K562 (cell line): ENCODE results near the gene TNNI2. TPM values are rescaled to one million over a fixed set of nuclear protein-coding genes. Genes with fewer than 3 reads are reported as not detected.

ENCODE experiments used
- ATAC-seq: fragments of 200-7000 bp; cut with Tn5 transposase; 3 replicates; pipeline ENCODE4 v1.9.1; 2020; ENCODE audit warnings: moderate library complexity
- BruUV-seq: library from RNA; stranded (reverse); fragments of 400-500 nt; replicated peaks from 2 replicates; lab custom pipeline; 2021; lab: Mats Ljungman, UMichigan
- CTCF ChIA-PET: fragments of 300-600 bp; formaldehyde crosslinking; extraction: SDS; loops from one replicate; lab custom pipeline; 2021; ENCODE audit warnings: low intra/inter-chr PET ratio; lab: Yijun Ruan, JAX
- POLR2A ChIA-PET: fragments of 300-600, 350-650 bp; sonication (Branson Sonifier 250); formaldehyde crosslinking; extraction: SDS; loops from one replicate; lab custom pipeline; 2021; ENCODE audit warnings: antibody characterized with exemption, inconsistent platforms; lab: Yijun Ruan, JAX
- DNase-seq, 4 experiments: peaks; one replicate each; pipeline versions ENCODE4 v3.0.0 to v3.0.0-alpha.2; 2011 to 2018; ENCODE audit warnings: low spot score in 3 of 4, mixed read lengths in 3 of 4; ENCODE audit errors: extremely low read depth in 1 of 4
- FAIRE-seq: peaks from 2 replicates; lab custom pipeline; 2011; peaks lifted over from hg19 to GRCh38; lab: Jason Lieb, UNC
- H2AFZ ChIP-seq: 2 replicates; pipeline ENCODE4 v1.6.0; 2011; ENCODE audit warnings: low read depth, low read length, control low read depth, inconsistent platforms
- H3K27ac ChIP-seq: fragments of 200-600 bp; 3 replicates; pipeline ENCODE4 v1.8.0; 2011; ENCODE audit warnings: low read depth, mild to moderate bottlenecking, control low read depth, inconsistent platforms, low read length, moderate library complexity, mixed read lengths; ENCODE audit errors: extremely low read depth
- H3K27me3 ChIP-seq, 2 experiments: fragments of 300-600 bp in 1 of 2; 2 replicates in 1 of 2; 3 replicates in 1 of 2; pipeline versions ENCODE4 v1.6.0 to v1.8.0; 2011; ENCODE audit warnings: inconsistent platforms in 2 of 2, low read length in 2 of 2, mild to moderate bottlenecking in 1 of 2, mixed read lengths in 1 of 2, moderate library complexity in 1 of 2; ENCODE audit not compliant: control insufficient read depth in 2 of 2, insufficient read depth in 2 of 2
- H3K36me3 ChIP-seq: fragments of 300-600 bp; 3 replicates; pipeline ENCODE4 v1.8.0; 2011; ENCODE audit warnings: mild to moderate bottlenecking, low read length, inconsistent platforms; ENCODE audit not compliant: control insufficient read depth, insufficient read depth
- H3K4me1 ChIP-seq, 2 experiments: fragments of 200-600 bp in 1 of 2; replicated peaks in 1 of 2; 2 replicates in 1 of 2; 3 replicates in 1 of 2; pipeline versions ENCODE4 v1.5.1 to v1.8.0; 2011; ENCODE audit warnings: inconsistent platforms in 2 of 2, low read length in 2 of 2, mild to moderate bottlenecking in 1 of 2, mixed read lengths in 1 of 2, moderate library complexity in 1 of 2; ENCODE audit not compliant: control insufficient read depth in 2 of 2, insufficient read depth in 2 of 2
- H3K4me2 ChIP-seq: 2 replicates; pipeline ENCODE4 v1.6.1; 2011; ENCODE audit warnings: low read length, control low read depth, inconsistent platforms, mixed read lengths; ENCODE audit not compliant: insufficient read depth
- H3K4me3 ChIP-seq: fragments of 200-600 bp; sonication (generic), shearing (Covaris generic); 2 replicates; pipeline ENCODE4 v1.5.1; 2016; ENCODE audit warnings: control low read depth, inconsistent platforms
- H3K79me2 ChIP-seq: fragments of 200-600 bp; 3 replicates; pipeline ENCODE4 v1.8.0; 2011; ENCODE audit warnings: low read length, inconsistent platforms; ENCODE audit not compliant: control insufficient read depth, insufficient read depth
- H3K9ac ChIP-seq, 2 experiments: 2 replicates each; pipeline versions ENCODE4 v1.6.0 to v1.6.1; 2011; ENCODE audit warnings: low read depth in 2 of 2, low read length in 2 of 2, control low read depth in 1 of 2, inconsistent platforms in 1 of 2, mild to moderate bottlenecking in 1 of 2, mixed read lengths in 1 of 2; ENCODE audit not compliant: insufficient read depth in 1 of 2
- H3K9me1 ChIP-seq: one replicate; pipeline ENCODE4 v1.6.0; 2011; ENCODE audit warnings: inconsistent platforms, mild to moderate bottlenecking, low read length, moderate library complexity; ENCODE audit not compliant: control insufficient read depth, insufficient read depth
- H3K9me3 ChIP-seq: replicated peaks from 2 replicates; pipeline ENCODE4 v1.5.1; 2011; ENCODE audit warnings: low read depth, low read length, inconsistent platforms; ENCODE audit not compliant: control insufficient read depth, insufficient read depth
- H4K20me1 ChIP-seq: replicated peaks from 2 replicates; pipeline ENCODE4 v1.6.1; 2011; ENCODE audit warnings: low read length, inconsistent platforms, mixed read lengths; ENCODE audit not compliant: control insufficient read depth, insufficient read depth
- ADNP ChIP-seq: fragments of 200-800 bp; sonication (Bioruptor generic); IDR thresholded peaks from 2 replicates; pipeline ENCODE4 v1.6.1; 2016; ENCODE audit warnings: missing genetic modification characterization, missing compliant biosample characterization
- CBX1 ChIP-seq: sonication (generic); IDR thresholded peaks from 2 replicates; pipeline ENCODE4 v1.6.1; 2016; ENCODE audit warnings: antibody characterized with exemption, low read depth, mild to moderate bottlenecking
- E2F8 ChIP-seq: fragments of 450-650 bp; IDR thresholded peaks from 2 replicates; pipeline ENCODE4 v1.7.1; 2018; ENCODE audit warnings: mild to moderate bottlenecking, low read depth; ENCODE audit not compliant: partially characterized antibody
- EP300 ChIP-seq: IDR thresholded peaks from 2 replicates; pipeline ENCODE4 v1.6.1; 2012; ENCODE audit warnings: low read length, improper control_type of control experiment
- MBD1 ChIP-seq: fragments of 250-450 bp; sonication (Bioruptor Pico); IDR thresholded peaks from 2 replicates; pipeline ENCODE4 v1.8.0; 2022; ENCODE audit warnings: inconsistent platforms
- POLR2AphosphoS5 ChIP-seq: IDR thresholded peaks from 2 replicates; pipeline ENCODE4 v1.6.1; 2011; ENCODE audit warnings: mild to moderate bottlenecking, low read depth, low read length, moderate library complexity; ENCODE audit not compliant: control insufficient read depth, insufficient read depth
- ZNF764 ChIP-seq: fragments of 250-450 bp; sonication (Bioruptor Pico); IDR thresholded peaks from 2 replicates; pipeline ENCODE4 v1.4.0; 2020; ENCODE audit warnings: low read depth, mild to moderate bottlenecking, moderate library complexity
- ZNF766 ChIP-seq: fragments of 200-800 bp; sonication (Bioruptor generic); conservative IDR thresholded peaks from 2 replicates; pipeline ENCODE4 v1.6.1; 2016; ENCODE audit warnings: missing genetic modification characterization, missing compliant biosample characterization
- WGBS: fragments of 100-300 bp; shearing (Covaris generic); methylation state at CpG from one replicate; pipeline ENCODE4 v1.1.6; 2016; ENCODE audit warnings: low coverage, mixed read lengths; ENCODE audit not compliant: insufficient coverage; ENCODE audit errors: missing lambda C conversion rate; 5-methylcytosine and 5-hydroxymethylcytosine counted together
- in situ Hi-C: fragments of 300-500 bp; cut with MboI; formaldehyde crosslinking; loops from 4 replicates; pipeline ENCODE4 v1.15.0; 2018; ENCODE audit warnings: inconsistent platforms, mixed read lengths
- intact Hi-C: fragments of 100-400 bp; cut with micrococcal nuclease; formaldehyde crosslinking; loops from 2 replicates; pipeline ENCODE4 v1.14.2; 2022
- polyA plus RNA-seq, 8 experiments: library from polyadenylated mRNA; depleted of rRNA in 4 of 8; stranded (reverse) in 5 of 8; unstranded in 3 of 8; fragments of >200 nt; fragmentation: Nextera tagmentation in 2 of 8; fragmentation: Illumina TruSeq in 1 of 8; extraction: Ambion mirVana in 2 of 8; extraction: Trizol in 1 of 8; gene quantifications; 2 replicates each; pipeline versions ENCODE4 v1.2.1 to v1.2.3, GENCODE V29; 2011 to 2014; ENCODE audit warnings: inconsistent platforms in 1 of 8, missing spikeins in 1 of 8
- total RNA-seq, 7 experiments: library from RNA; depleted of rRNA in 6 of 7; stranded (reverse); fragments of >200 nt in 6 of 7; fragmentation: Illumina TruSeq in 2 of 7; extraction: Trizol in 2 of 7; gene quantifications; 2 replicates each; pipeline versions ENCODE4 v1.2.1 to v1.2.3, GENCODE V29; 2011 to 2021; ENCODE audit warnings: low replicate concordance in 1 of 7
- TF ChIP-seq, protein P1 (sequence below), 2 experiments: fragments of 450-650 bp; IDR thresholded peaks; 2 replicates each; pipeline ENCODE4 v1.6.1; 2016

TNNI2 gene
- total and polyA plus RNA-seq, 9 of the 15 experiments (the other 6 are each of a cell fraction or from before 2014, with no cell fraction given): not detected

DNA sequence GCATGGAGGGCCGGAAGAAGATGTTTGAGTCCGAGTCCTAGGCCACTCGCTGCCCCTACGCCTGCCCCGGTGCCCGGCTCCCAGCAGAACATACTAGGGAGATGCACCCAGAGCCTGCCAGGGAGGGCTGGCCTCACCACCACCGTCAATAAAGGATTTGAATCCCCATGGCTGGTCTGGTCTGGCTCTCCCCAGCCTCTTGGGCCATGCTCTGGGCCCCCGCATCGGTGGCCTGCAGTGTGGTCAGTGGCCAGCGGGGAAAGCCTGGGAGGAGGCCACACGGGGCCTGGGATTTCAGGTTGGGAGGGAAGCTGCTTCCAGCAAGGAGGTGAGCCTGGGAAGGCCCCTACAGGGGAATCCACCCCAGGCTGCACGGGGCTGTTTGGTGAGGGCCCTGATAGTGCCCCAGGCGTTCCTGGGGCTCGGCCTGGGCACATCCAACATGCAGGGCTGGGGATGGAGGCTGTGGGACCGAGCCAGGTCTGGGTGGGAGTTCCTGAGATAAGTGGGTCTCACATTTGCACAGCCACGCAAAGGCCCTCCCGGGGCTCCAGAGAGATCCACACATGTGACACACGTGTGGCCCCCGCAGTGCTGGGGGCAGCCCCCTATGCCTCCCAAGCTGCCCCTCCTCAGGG lies 2.8 kb downstream of the TNNI2 start:
- CTCF ChIA-PET: no interaction called here
- 11% methylated on average over 16 of the region's 19 CpGs for WGBS
- in situ Hi-C loops: no loop called here

More for the DNA sequence above, 2.8 kb downstream of the TNNI2 start:
- no peaks in the 10 kb centered on the region for H3K9me1 ChIP-seq
- peaks cover under 1 to 51% of the 10 kb centered on the region in 2 experiments; a peak in 3 of 5 replicates for H3K27me3 ChIP-seq
- H3K36me3 ChIP-seq: no peaks in the 10 kb centered on the region
- H3K4me2 ChIP-seq: no peak overlapping the region
- no peak for FAIRE-seq
- DNase-seq: no peak
- no peak for ATAC-seq
- no peak overlapping the region for H3K27ac ChIP-seq
- H3K79me2 ChIP-seq: no peaks in the 10 kb centered on the region
- POLR2A ChIA-PET: interaction anchor here (2.0 kb wide), 1 partner anchor 9 kb away, joined by 6 read pairs; no protein-coding TSS in a partner anchor
- H3K4me3 ChIP-seq: no peak overlapping the region
- H4K20me1 ChIP-seq: peaks cover 5% of the 10 kb centered on the region
- H3K9ac ChIP-seq: no peak overlapping the region
- no peak overlapping the region for H2AFZ ChIP-seq
- no TSS peak for BruUV-seq
- intact Hi-C loops: no loop called here
- no peaks in the 10 kb centered on the region for H3K9me3 ChIP-seq
- TF ChIP-seq ZNF764 (no peak), EP300 (no peak), E2F8 (no peak), ADNP (tag) (no peak), CBX1 (no peak), ZNF766 (CRISPR knock-in tag) (no peak), MBD1 (CRISPR knock-in tag) (no peak), POLR2AphosphoS5 (no peak)
- TF ChIP-seq, protein P1, sequence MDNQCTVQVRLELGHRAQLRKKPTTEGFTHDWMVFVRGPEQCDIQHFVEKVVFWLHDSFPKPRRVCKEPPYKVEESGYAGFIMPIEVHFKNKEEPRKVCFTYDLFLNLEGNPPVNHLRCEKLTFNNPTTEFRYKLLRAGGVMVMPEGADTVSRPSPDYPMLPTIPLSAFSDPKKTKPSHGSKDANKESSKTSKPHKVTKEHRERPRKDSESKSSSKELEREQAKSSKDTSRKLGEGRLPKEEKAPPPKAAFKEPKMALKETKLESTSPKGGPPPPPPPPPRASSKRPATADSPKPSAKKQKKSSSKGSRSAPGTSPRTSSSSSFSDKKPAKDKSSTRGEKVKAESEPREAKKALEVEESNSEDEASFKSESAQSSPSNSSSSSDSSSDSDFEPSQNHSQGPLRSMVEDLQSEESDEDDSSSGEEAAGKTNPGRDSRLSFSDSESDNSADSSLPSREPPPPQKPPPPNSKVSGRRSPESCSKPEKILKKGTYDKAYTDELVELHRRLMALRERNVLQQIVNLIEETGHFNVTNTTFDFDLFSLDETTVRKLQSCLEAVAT (IDR thresholded peaks at IDR 0.05): no peak
- TF ChIP-seq, all 486 proteins: peak for 0
- H3K4me1 ChIP-seq: peaks cover 9 to 80% of the 10 kb centered on the region in 2 experiments; a peak in 4 of 5 replicates
